ENCODE measurements around the gene C6.
"Not testable (repeated sequence)": the region's sequence is repeated elsewhere in the genome, so short reads cannot be mapped to it uniquely, and the experiment has no call there.

The C6 gene

GRCh38 chr5:41199660-41200059 is 13.7 kb downstream of the C6 start:
- DNase-seq (ENCODE audit: low spot score): no peak

DNA sequence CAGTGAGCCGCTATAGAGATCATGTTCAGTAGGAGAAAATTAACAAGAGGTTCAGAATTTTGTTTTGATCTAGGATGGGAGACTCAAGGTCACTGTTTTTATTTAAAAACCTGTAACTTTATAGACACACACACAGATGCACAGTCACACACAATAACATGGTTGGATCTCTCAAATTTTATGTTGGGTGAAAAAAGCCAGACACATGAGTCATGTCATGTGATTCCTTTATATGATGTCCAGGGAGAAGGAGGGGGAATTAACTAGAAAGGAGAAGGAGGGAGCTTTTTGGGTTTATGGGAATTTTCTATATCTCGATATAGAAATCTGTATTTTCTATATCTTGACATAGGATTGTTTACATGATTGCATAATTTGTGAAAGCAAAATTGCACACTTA is 17.1 kb downstream of the C6 start:
- DNase-seq (ENCODE audit: low spot score): no peak

DNA sequence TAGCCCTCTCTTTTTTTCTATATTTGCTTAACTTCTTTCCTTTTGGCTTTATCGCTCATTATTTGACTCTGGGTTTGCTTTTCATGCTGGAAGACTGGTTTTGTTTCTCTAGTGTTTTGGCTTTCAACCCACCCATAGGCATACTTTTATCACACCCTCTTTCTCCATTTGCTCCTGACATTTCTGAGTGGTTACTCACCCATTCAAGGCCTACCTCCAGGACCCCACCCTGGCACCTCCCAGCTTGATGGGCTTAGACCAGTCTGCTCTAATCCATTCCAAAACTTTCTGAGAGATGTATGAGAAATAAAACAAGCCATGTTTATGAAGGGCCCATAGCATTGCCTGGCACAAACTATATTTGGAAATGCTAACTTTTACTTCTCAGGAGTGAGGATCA is 18.1 kb downstream of the C6 start:
- DNase-seq (ENCODE audit: low spot score): no peak

GRCh38 chr5:41194339-41194738 is 19.0 kb downstream of the C6 start:
- DNase-seq (ENCODE audit: low spot score): no peak

- no peak for DNase-seq (ENCODE audit: low spot score)
Observed at GRCh38 chr5:41193456-41194205, 19.7 kb downstream of the C6 start.

DNA sequence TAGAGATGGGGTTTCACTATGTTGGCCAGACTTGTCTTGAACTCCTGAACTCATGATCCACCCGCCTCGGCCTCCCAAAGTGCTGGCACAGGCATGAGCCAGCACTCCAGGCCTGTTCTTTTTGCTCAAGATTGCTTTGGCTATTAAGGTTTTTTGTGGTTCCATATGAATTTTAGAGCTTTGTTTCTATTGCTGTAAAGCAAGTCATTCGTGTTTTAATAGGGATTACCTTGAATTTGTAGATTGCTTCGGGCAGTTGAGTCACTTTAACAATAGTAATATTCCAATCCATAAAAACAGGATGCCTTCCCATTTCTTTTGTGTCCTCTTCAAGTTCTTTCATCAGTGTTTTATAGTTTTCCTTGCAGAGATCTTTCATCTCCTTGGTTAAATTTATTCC is 22.1 kb downstream of the C6 start:
- DNase-seq (ENCODE audit: low spot score): no peak

GRCh38 chr5:41186143-41186542 is 27.2 kb downstream of the C6 start:
- no peak for DNase-seq (ENCODE audit: low spot score)

DNA sequence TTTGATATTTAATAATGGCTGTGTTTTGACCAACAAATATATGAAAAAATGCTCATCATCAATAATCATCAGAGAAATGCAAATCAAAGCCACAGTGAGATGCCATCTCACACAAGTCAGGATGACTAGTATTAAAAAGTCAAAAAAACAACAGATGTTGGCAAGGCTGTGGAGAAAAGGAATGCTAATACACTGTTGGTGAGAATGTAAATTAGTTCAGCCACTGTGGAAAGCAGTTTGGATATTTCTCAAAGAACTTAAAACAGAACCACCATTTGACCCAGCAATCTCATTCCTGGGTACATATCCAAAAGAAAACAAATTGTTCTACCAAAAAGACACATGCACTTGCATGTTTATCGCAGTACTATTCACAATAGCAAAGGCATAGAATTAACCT is 30.0 kb downstream of the C6 start:
- DNase-seq (ENCODE audit: low spot score): not testable (repeated sequence)

DNA sequence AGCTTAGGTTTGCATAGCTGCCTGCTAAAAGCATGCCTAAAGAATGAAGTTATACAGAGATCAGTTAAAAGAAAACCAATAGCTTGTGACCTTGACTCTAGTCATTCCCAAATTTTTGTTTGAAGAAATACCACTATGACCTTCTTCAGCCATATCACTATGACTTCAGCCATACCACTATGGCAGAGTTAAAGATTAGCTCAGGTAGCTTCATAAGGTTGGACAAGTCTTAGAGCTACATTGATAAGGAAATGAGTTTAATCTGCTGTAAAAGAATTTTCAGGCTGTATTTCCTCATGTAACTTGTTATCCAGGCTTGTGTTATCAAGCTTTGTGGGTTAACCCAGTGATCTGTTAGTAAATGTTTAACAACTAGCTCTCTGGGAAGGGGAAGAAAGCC is 30.7 kb downstream of the C6 start:
- no peak for DNase-seq (ENCODE audit: low spot score)

GRCh38 chr5:41181691-41182564 is 31.4 kb downstream of the C6 start:
- no peak for DNase-seq (ENCODE audit: low spot score)

DNA sequence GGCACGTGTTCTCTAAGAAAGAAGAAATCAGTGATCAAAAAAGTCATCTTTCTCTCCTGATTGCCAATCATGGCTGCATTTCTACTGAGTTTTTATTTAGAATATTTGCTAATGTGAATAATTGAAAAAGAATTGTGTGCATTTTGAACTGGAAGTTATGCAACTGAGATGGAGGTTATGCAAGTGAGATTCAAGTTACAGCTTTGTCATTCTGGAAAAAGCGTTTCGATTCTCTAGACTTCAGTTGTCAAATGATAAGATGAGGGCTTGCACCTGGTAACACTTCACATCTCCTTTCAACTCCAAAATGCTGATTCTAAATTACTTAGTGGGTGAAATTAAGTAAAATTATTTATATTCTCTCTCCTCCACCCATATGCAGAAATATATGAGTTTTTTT is 36.4 kb downstream of the C6 start:
- DNase-seq (ENCODE audit: low spot score): no peak

DNA sequence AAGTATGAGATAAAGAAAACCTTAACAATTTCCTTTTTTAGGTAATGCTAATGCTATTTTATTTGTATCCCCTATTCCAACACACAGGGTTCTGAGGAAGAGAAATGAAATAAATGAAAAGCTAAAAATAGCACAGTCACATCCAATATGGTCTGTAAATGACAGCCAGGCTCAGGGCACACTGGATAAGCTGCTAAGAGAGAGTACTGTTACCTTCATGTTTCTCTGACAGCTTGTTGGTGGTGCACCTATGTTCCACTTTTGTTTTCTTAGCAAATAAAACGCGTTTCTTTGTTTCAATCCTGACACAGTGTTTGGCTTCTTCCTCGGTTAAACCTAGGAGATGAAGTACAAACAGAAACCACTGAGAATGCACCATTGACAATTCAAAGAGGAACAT is 41.3 kb downstream of the C6 start:
- DNase-seq (ENCODE audit: low spot score): no peak

DNA sequence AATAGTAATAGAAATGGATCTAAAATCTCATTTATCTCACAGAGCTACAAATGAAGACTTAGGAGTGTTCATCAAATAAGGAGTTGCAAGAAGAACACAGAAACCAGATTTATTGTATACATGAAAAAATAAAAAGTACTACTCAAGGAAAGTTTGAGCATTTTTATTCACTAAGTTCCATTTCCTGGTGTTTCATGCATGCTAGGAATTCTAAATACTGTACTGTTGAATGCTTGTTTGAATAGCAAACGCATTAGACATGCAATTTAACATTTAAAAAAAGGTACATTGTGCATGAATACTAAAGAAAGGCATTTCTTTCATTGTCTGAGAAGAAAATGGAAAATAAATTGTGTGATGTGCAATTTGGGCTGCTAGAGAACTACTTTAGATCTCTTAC is 52.1 kb downstream of the C6 start:
- DNase-seq (ENCODE audit: low spot score): no peak

DNA sequence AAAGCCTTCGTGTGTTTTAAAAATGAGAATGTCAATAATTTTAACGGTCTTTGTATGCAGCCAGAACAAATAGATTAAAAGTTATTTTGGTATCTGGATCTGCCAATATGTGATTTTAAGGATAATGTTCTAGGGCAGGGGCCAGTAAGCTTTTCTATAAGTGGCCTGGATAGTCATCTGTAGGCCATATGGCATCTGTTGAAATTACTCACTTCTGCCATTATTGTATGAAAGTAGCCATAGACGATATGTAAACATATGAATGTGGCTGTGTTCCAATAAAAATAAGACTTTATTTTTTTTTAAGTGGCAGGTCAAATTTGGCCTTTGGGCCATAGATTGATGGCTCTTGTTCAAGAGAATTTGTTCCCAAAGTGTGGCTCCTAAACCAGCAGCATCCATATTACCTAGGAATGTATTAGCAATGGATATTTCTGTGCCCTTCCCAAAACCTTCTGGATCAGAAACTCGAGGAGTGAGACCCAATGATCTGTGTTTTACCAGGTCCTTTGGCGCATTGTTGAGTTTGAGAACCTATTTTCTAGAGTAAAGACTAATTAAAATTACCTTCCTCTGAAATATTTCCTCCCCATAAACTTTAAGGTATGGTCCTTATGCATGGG is 55.9 kb downstream of the C6 start:
- DNase-seq (ENCODE audit: low spot score): no peak

- no peak for DNase-seq (ENCODE audit: low spot score)
Observed at GRCh38 chr5:41156739-41157138, 56.6 kb downstream of the C6 start.

DNA sequence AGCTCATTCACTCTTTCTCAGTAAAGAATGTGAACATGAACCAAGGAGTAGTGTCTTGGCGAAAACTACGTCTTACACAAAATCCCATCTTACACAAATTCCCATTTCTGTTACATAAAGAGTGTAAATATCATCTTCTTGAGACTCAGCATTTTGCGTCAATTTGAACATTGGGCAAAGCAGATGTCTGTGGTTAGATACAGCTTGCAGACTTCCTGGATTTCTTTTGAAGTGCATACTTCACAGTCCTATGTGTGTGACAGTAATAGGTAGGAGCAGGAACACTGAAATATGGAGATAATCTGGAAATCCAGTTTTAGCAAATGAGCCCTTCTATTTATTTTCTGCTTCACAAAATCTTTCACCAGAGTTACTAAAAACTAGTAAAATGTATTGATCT is 58.8 kb downstream of the C6 start:
- DNase-seq (ENCODE audit: low spot score): no peak

- DNase-seq (ENCODE audit: low spot score): no peak
Observed at GRCh38 chr5:41151564-41151963, 61.8 kb downstream of the C6 start.

- no peak for DNase-seq (ENCODE audit: low spot score)
Observed at GRCh38 chr5:41148448-41148847, 64.9 kb downstream of the C6 start.

DNA sequence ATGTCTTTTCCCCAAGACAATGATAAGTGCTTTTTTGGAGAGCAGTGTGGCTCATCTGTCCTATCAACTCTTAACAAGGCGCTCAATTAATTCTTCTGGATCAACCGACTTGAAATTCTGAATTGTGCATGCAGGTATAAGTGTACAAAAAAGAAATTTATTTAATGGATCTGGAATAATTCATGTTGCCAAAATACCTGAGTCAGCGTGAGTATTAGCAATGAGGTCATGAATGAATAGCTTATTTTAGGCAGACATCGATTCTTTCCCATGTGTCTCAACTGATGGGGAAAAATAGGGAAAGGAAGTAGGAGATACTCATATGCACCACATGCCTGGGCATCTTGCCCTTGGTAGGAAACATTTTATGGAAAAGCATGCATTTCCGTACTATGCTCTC is 68.0 kb downstream of the C6 start:
- DNase-seq (ENCODE audit: low spot score): no peak

DNA sequence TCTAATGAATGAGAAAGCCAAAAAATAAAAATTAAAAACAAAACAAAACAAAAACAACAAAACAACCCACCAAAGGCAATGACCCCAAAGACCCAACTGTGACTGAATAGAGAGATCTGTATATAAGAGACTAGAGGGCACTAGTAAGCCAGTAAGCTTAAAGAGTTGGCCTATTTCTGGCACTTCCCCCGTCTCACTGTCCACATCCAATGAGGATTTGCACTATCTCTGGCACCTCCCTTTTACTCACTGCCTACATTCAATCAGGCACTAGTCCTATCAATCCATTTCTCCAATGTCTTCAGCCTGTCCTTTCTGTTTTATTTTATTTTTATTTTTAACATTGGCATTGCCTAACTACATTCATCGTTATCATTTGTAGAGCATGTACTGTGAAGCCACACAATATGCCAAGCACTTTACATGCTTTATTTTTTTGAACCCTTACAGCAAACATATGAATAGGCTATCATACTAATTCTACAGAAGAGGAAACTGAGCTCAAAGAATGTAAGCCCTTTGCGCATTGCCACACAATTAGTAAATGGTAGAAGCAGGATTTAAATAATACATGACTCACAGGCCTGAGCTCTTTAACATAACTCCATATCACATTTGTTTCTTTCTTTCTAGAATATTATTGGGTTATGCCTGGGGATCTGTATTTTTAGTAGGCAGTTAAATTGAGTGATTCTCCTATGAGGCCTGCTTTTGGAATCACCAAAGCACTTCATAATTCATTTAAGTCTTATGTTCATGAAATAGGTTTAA is 70.0 kb downstream of the C6 start:
- DNase-seq (ENCODE audit: low spot score): no peak

DNA sequence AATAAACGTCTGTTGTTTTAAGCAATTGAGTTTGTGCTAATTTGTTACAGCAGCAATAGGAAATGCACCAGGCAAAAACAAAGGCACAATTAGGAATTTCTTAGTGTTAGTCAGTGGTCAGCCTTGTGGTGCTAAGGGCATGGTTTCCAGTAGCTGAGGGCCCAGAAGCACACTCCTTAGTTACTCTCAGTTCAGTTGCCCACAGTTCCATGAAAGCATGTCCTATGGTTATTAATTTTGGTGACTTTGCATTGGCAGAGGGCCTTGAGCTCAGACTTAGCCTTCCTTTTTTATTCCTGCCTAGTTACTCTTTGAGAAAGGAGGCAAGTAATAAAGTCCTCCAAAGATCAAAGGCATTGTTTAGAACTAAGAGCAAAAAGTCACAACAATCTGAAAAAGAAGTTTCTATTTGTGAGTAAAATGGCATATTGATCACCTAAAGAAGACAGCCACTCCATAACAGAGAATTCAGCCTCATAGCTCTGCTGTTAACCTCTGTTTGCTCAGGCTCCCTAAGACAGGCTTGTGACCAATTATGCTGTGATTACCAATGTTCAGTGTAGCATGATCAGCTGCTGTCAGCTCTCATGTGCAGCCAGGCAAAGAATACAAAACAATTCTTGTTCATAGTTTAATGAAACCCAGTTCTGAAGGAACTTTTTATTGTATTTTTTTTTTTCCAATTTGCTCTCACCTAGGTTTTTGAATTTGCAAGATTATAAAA is 85.2 kb downstream of the C6 start:
- DNase-seq (ENCODE audit: low spot score): no peak

- DNase-seq (ENCODE audit: low spot score): no peak
Observed at GRCh38 chr5:41122459-41122858, 90.9 kb downstream of the C6 start.
